GM12872 (cell line): ENCODE data around the gene UCN3.

Experiments
- TF ChIP-seq, protein P1 (sequence below): IDR thresholded peaks from 3 replicates; pipeline ENCODE4 v1.5.1; 2011; ENCODE audit warnings: low read depth, mild to moderate bottlenecking, low read length, moderate library complexity; ENCODE audit not compliant: insufficient read depth

UCN3 gene

DNA sequence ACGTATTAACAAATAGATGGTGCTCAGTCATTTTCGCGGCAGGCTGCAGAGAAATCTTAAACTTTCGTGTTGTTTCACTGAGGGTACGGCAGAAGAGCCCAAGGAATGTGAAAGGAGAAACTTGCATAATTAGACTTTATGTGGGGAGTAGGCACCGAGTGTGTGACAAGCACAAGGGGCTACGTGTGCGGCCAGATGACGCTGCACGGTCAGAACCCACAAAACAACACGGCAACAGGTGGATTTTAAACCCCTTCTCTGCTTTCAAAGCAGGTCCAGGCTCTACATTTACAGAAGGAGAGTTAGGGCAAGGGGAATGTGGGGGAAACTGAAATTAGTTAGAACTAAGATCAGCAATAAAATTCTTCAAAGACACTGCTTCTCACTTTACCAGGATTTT is 392 bp upstream of the UCN3 start:
- TF ChIP-seq, protein P1, sequence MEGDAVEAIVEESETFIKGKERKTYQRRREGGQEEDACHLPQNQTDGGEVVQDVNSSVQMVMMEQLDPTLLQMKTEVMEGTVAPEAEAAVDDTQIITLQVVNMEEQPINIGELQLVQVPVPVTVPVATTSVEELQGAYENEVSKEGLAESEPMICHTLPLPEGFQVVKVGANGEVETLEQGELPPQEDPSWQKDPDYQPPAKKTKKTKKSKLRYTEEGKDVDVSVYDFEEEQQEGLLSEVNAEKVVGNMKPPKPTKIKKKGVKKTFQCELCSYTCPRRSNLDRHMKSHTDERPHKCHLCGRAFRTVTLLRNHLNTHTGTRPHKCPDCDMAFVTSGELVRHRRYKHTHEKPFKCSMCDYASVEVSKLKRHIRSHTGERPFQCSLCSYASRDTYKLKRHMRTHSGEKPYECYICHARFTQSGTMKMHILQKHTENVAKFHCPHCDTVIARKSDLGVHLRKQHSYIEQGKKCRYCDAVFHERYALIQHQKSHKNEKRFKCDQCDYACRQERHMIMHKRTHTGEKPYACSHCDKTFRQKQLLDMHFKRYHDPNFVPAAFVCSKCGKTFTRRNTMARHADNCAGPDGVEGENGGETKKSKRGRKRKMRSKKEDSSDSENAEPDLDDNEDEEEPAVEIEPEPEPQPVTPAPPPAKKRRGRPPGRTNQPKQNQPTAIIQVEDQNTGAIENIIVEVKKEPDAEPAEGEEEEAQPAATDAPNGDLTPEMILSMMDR = no peak

- TF ChIP-seq, protein P1 = no peak
These were observed 1.2 kb downstream of the UCN3 start for GRCh38 chr10:5365928-5366327.

GRCh38 chr10:5369362-5370158 is 4.8 kb downstream of the UCN3 start:
- TF ChIP-seq, protein P1 = no peak

- TF ChIP-seq, protein P1 = no peak
These were observed 6.0 kb downstream of the UCN3 start for GRCh38 chr10:5370493-5371352.

DNA sequence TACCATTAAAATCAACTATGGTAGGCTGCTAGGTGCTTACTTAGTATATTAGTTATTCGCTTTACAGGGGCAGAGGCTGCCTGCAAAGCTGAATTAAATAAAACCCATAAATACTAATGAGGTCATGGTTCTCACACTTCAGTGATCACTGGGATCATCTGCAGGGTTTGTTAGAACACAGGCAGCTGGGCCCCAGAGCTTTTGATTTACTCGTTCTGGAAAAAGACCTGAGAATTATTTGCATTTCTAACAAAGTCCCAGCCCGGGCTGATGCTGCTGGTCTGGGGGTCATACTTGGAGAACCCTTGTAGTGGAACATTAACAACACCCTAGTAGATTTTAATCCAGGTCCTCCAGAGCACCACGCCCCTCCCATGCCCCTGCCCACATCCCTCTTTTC is 8.5 kb downstream of the UCN3 start:
- TF ChIP-seq, protein P1 = no peak

DNA sequence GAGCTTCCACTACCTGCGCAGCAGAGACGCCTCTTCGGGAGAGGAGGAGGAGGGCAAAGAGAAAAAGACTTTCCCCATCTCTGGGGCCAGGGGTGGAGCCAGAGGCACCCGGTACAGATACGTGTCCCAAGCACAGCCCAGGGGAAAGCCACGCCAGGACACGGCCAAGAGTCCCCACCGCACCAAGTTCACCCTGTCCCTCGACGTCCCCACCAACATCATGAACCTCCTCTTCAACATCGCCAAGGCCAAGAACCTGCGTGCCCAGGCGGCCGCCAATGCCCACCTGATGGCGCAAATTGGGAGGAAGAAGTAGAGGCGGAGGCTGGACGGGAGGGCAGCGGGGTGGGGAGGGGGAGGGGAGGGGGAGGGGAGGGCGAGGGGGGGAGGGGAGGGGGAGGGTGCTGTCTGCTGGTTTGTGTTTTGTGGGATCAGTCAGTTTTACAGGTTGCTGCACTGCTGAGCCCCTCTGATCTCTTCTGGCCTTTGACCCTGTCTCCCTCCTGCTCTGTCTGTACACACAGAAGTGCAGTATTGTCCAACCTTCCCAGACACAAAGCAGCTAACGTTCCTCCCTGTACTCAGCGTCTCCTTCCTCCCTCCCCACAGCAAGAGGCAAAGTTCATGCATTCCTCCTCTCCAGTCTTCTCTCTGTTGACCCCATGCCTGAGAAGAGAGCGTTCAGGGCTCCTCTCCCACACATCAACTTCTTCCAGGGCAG is 9.3 kb downstream of the UCN3 start:
- TF ChIP-seq, protein P1 = no peak

- TF ChIP-seq, protein P1 = no peak
These were observed 11.7 kb downstream of the UCN3 start for GRCh38 chr10:5376450-5376849.
